Colonic mucosa (tissue), 4 donors: ENCODE data around the gene HTR3E. TPM values are rescaled to one million over a fixed set of nuclear protein-coding genes. Genes with fewer than 3 reads are reported as not detected.
A peak's percentile ranks its signal among the peaks of the same experiment; 100 is the strongest.

Experiments used
- DNase-seq: peaks from one replicate; pipeline ENCODE4 v3.0.0-alpha.2; 2020
- H3K27ac ChIP-seq: fragments of 200-600 bp; one replicate; pipeline ENCODE4 v1.8.0; 2021
- H3K27me3 ChIP-seq: fragments of 200-600 bp; one replicate; pipeline ENCODE4 v1.8.0; 2021
- H3K36me3 ChIP-seq: fragments of 200-600 bp; one replicate; pipeline ENCODE4 v1.8.0; 2021
- H3K4me1 ChIP-seq: fragments of 200-600 bp; one replicate; pipeline ENCODE4 v1.8.0; 2021; ENCODE audit warnings: mild to moderate bottlenecking
- H3K4me3 ChIP-seq: fragments of 200-600 bp; one replicate; pipeline ENCODE4 v1.8.0; 2021
- H3K9ac ChIP-seq, 2 donors: one replicate each; pipeline ENCODE4 v1.7.0; 2013; ENCODE audit warnings: control low read depth in 2 of 2, low read depth in 2 of 2, low read length in 2 of 2
- H3K9me3 ChIP-seq: fragments of 200-600 bp; one replicate; pipeline ENCODE4 v1.8.0; 2021
- CTCF ChIP-seq: fragments of 200-600 bp; IDR thresholded peaks from one replicate; pipeline ENCODE4 v1.8.0; 2022; ENCODE audit warnings: antibody characterized with exemption, mild to moderate bottlenecking
- intact Hi-C: fragments of 100-400 bp; cut with DNase I; formaldehyde crosslinking; loops from one replicate; pipeline ENCODE4 v1.14.1; 2022
- total RNA-seq, 2 donors: library from RNA; stranded (reverse); fragmentation: NEBNext Ultra II Directional in 1 of 2; extraction: Animal tissue kit (Norgen Biotek cat#: 25700) in 1 of 2; gene quantifications; one replicate each; pipeline ENCODE4 v1.2.1, GENCODE V29; 2021
- donor health status: healthy.
- donor health status: DM: no; HTN: no; CAD: no.
- donor health status: DM: no; HTN: no; CAD: no.

The HTR3E gene
- total RNA-seq, 2 donors from 2014 or later = 0.13 to 0.52 TPM

GRCh38 chr3:184082465-184082864 is 14.4 kb upstream of the HTR3E start:
- no peaks in the 10 kb centered on the region for H3K9me3 ChIP-seq
- TF ChIP-seq CTCF = no peak
- H3K4me3 ChIP-seq = no peak overlapping the region
- no peak overlapping the region for H3K9ac ChIP-seq
- H3K36me3 ChIP-seq = no peaks in the 10 kb centered on the region
- no peaks in the 10 kb centered on the region for H3K4me1 ChIP-seq
- H3K27ac ChIP-seq = no peak overlapping the region
- intact Hi-C loops = no loop called here
- DNase-seq = no peak
- H3K27me3 ChIP-seq = no peaks in the 10 kb centered on the region

GRCh38 chr3:184085389-184085852 is 11.4 kb upstream of the HTR3E start:
- H3K9ac ChIP-seq = no peak overlapping the region
- no peaks in the 10 kb centered on the region for H3K36me3 ChIP-seq
- no peaks in the 10 kb centered on the region for H3K9me3 ChIP-seq
- intact Hi-C loops = no loop called here
- H3K4me3 ChIP-seq = no peak overlapping the region
- H3K27ac ChIP-seq = no peak overlapping the region
- no peaks in the 10 kb centered on the region for H3K4me1 ChIP-seq
- no peak for DNase-seq
- H3K27me3 ChIP-seq = no peaks in the 10 kb centered on the region
- TF ChIP-seq CTCF = no peak

- Histone ChIP-seq H3K4me3 (no peak overlapping the region), H3K4me1 (no peaks in the 10 kb centered on the region), H3K9ac (no peak overlapping the region), H3K9me3 (no peaks in the 10 kb centered on the region), H3K27ac (no peak overlapping the region), H3K27me3 (no peaks in the 10 kb centered on the region), H3K36me3 (no peaks in the 10 kb centered on the region)
- intact Hi-C loops = no loop called here
- DNase-seq = no peak
- TF ChIP-seq CTCF = no peak
Observed at GRCh38 chr3:184092199-184092598, 4.7 kb upstream of the HTR3E start.

GRCh38 chr3:184097556-184097955 is 692 bp downstream of the HTR3E start:
- DNase-seq = no peak
- intact Hi-C loops = no loop called here
- Histone ChIP-seq H3K9me3 (no peaks in the 10 kb centered on the region), H3K36me3 (no peaks in the 10 kb centered on the region), H3K4me1 (no peaks in the 10 kb centered on the region), H3K4me3 (no peak overlapping the region), H3K27ac (no peak overlapping the region), H3K9ac (no peak overlapping the region), H3K27me3 (no peaks in the 10 kb centered on the region)
- TF ChIP-seq CTCF = no peak

GRCh38 chr3:184099806-184100686 is 3.2 kb downstream of the HTR3E start:
- Histone ChIP-seq H3K4me3 (no peak overlapping the region), H3K4me1 (no peaks in the 10 kb centered on the region), H3K9me3 (no peaks in the 10 kb centered on the region), H3K9ac (peak overlapping the region in 1 of 2 donors; percentile 12), H3K27me3 (no peaks in the 10 kb centered on the region), H3K36me3 (no peaks in the 10 kb centered on the region), H3K27ac (no peak overlapping the region)
- intact Hi-C loops = no loop called here
- DNase-seq = no peak
- TF ChIP-seq CTCF = no peak
